ENCODE results near the gene ADCY1. TPM values are rescaled to one million over a fixed set of nuclear protein-coding genes. Genes with fewer than 3 reads are reported as not detected.

The ADCY1 gene
- total and polyA plus RNA-seq, 7 experiments from 2014 or later: 0.01 to 5.1 (median 0.01) TPM; not detected in 4

DNA sequence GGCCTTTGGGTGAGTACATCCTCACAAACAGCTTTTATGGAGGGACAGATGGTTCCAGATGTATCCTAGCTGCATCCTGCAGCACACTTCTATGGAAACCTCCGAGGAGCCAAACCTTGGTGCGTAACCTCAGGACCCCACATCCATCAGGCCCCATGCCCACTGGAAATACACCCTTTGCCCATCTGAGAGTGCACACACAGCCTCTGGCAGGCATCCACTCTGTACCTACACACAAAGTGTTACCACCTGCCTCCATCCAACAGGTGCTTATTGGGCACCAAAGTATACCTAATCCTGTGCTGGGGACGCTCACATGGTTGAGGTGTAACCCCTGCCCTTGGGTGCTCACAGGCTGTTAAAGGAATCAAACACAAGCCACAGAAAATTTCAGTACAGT is 117.9 kb downstream of the ADCY1 start:
- Histone ChIP-seq H3K27me3 (ENCODE audit: control insufficient read depth in 2 of 2, insufficient read depth in 2 of 2, low read length in 2 of 2) (no peaks in the 10 kb centered on the region), H3K27ac (ENCODE audit: low read depth, low read length) (no peak overlapping the region), H3K36me3 (ENCODE audit: control insufficient read depth in 2 of 3, insufficient read depth in 3 of 3, low read length in 3 of 3) (no peaks in the 10 kb centered on the region), H3K4me1 (ENCODE audit: control insufficient read depth in 2 of 2, insufficient read depth in 2 of 2, low read length in 2 of 2) (no peaks in the 10 kb centered on the region), H3K4me3 (ENCODE audit: low read length) (no peak overlapping the region), H3K9me3 (ENCODE audit: control insufficient read depth in 2 of 3, low read length in 3 of 3) (no peaks in the 10 kb centered on the region)
- Mint-ChIP-seq H3K36me3 (no peaks in the 10 kb centered on the region), H3K27ac (no peak overlapping the region), H3K4me3 (no peak overlapping the region), H3K27me3 (peaks cover 0 to 4% (median 0%) of the 10 kb centered on the region in 5 donors), H3K4me1 (no peaks in the 10 kb centered on the region), H3K9me3 (peaks cover 0 to 2% (median 0%) of the 10 kb centered on the region in 11 donors)
- ATAC-seq: no peak
- POLR2A ChIA-PET: no interaction called here
- CTCF ChIA-PET: no interaction called here
- intact Hi-C loops (cut with micrococcal nuclease): no loop called here
- peak in 1 of 9 donors; percentile 10 for DNase-seq

DNA sequence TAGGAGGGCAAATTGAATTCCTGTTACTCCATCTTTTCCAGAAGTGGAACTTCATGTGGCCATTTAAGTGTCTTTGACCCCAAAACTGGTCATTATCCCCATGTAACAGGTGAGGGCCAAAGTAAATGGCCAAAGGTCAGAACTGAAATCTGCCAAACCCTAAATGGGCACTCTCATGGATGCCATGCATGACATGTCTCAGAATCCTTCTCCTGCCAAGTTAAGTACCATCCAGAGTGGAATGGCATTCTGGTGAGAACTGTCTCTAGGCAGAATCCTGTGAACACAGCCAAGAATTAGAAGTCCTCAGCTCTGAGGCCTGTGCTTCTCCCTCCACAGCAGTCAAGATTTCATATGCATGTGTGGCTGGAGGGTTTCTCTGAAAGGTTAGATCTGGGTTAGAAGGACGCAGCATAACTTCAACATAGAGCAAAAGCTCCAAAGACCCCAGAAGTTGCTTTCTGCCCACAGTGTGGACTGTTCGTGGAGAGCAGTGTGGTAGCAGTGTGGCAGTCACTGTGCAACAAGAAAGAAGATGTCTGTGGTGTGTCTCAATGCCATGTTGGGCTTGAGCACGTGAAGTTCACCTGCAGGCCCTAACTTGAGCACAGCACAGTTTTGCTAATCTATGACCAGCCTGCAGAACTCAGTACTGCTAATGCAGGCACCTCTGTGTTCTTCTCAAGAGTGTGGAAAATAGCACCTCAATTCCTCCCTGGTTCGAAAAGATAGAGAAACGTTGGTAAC is 121.3 kb downstream of the ADCY1 start:
- CTCF ChIA-PET: no interaction called here

DNA sequence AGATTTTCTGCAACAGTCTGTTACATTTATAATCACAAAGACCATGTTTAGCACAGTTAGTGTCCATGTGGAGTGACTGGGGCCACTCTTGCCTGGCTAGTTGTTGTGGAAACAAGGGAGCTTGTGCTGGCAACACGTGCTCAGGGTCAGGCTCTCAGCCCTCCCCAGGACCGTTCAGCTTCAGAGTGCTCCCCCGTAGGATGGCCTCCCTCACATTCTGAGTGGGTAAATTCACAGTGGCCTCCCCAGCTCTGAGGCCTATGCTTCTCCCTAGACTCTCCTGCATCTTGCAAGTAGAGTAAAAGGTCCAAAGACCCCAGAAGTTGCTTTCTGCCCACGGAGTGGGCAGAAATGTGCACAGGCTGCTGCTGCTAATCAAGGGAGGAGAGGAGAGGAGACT is 122.3 kb downstream of the ADCY1 start:
- ATAC-seq (no peak), DNase-seq (no peak)
- H3K4me1 Mint-ChIP-seq: no peaks in the 10 kb centered on the region
- Histone ChIP-seq H3K27me3 (ENCODE audit: control insufficient read depth in 2 of 2, insufficient read depth in 2 of 2, low read length in 2 of 2) (no peaks in the 10 kb centered on the region), H3K4me1 (ENCODE audit: control insufficient read depth in 2 of 2, insufficient read depth in 2 of 2, low read length in 2 of 2) (no peaks in the 10 kb centered on the region), H3K9me3 (ENCODE audit: control insufficient read depth in 2 of 3, low read length in 3 of 3) (no peaks in the 10 kb centered on the region), H3K36me3 (ENCODE audit: control insufficient read depth in 2 of 3, insufficient read depth in 3 of 3, low read length in 3 of 3) (no peaks in the 10 kb centered on the region), H3K27ac (ENCODE audit: low read depth, low read length) (no peak overlapping the region), H3K4me3 (ENCODE audit: low read length) (no peak overlapping the region)
- ChIA-PET CTCF (no interaction called here), POLR2A (no interaction called here)
- intact Hi-C loops (cut with micrococcal nuclease): no loop called here
- peaks cover 0 to 2% (median 0%) of the 10 kb centered on the region in 11 donors for H3K9me3 Mint-ChIP-seq
- no peaks in the 10 kb centered on the region for H3K36me3 Mint-ChIP-seq
- peaks cover 0 to 7% (median 5%) of the 10 kb centered on the region in 5 donors for H3K27me3 Mint-ChIP-seq
- no peak overlapping the region for H3K4me3 Mint-ChIP-seq
- no peak overlapping the region for H3K27ac Mint-ChIP-seq

More for the DNA sequence above, 121.3 kb downstream of the ADCY1 start:
- H3K36me3 Mint-ChIP-seq: no peaks in the 10 kb centered on the region
- no peaks in the 10 kb centered on the region for H3K4me1 ChIP-seq (ENCODE audit: control insufficient read depth in 2 of 2, insufficient read depth in 2 of 2, low read length in 2 of 2)
- no peaks in the 10 kb centered on the region for H3K9me3 ChIP-seq (ENCODE audit: control insufficient read depth in 2 of 3, low read length in 3 of 3)
- no peak for DNase-seq
- H3K36me3 ChIP-seq (ENCODE audit: control insufficient read depth in 2 of 3, insufficient read depth in 3 of 3, low read length in 3 of 3): no peaks in the 10 kb centered on the region
- no peaks in the 10 kb centered on the region for H3K4me1 Mint-ChIP-seq
- ATAC-seq: no peak
- H3K27ac Mint-ChIP-seq: no peak overlapping the region
- no peak overlapping the region for H3K4me3 Mint-ChIP-seq
- H3K27me3 Mint-ChIP-seq: peaks cover 0 to 5% (median 0%) of the 10 kb centered on the region in 5 donors
- POLR2A ChIA-PET: no interaction called here
- H3K27ac ChIP-seq (ENCODE audit: low read depth, low read length): no peak overlapping the region
- peaks cover 0 to 2% (median 0%) of the 10 kb centered on the region in 11 donors for H3K9me3 Mint-ChIP-seq
- intact Hi-C loops (cut with micrococcal nuclease): no loop called here
- H3K27me3 ChIP-seq (ENCODE audit: control insufficient read depth in 2 of 2, insufficient read depth in 2 of 2, low read length in 2 of 2): no peaks in the 10 kb centered on the region
- H3K4me3 ChIP-seq (ENCODE audit: low read length): no peak overlapping the region

DNA sequence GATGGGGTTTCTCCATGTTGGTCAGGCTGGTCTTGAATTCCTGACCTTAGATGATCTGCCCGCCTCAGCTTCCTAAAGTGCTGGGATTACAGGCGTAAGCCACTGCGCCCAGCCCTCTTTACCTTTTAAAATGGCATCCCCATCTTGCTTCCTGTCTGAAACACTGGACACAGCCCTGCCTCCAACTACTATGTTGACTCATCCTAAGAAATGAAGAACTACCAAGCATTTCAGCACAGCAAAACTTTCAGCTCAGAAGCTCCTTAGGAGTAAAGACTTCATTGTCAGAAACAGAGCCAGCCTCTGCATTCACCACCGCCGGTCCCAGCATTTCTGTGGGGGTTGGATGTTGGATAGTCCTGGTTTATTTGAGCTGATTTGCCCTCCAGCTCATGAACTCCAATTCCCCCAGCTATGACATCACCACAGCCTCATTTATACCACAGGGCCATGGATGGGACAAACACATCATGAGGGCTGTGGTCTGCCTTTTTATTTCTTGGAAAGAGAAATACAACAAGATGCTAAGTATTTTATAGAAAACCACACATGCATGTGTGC is 123.5 kb downstream of the ADCY1 start:
- POLR2A ChIA-PET: no interaction called here

DNA sequence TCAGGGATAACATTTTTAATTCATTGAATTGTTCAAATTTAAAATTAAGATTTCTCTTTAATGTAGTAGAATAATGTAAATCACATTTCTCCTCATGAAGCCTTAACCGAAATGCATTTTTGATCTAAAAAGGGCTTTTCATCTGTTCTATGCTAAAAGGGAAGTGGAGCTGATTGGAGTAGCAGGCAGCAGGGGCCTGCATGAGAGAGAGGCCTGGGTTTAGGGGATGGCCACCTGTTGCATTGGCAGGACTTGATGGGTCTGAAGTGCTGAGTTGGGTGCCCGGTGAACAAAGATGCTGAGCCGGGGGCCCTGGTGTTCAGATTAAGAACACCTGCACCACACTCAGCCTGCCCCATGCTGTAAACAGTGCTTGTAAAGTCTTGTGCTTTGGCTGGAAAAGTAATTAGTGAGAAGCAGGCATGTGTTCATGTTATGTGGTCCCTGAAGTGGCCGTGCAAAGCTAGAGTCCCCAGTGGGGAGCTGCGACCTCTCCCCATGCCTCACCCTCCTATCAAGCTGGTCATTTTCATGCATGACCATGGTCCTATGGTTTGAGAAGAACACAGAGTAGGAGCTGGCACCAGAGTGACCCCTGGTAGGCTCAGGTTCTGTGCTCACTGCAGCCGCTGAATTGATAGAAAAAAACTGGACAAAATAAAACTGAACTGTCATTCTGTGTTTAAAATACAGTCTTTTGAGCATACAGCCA is 124.3 kb downstream of the ADCY1 start:
- H3K27ac ChIP-seq (ENCODE audit: low read depth, low read length): no peak overlapping the region
- no peak for DNase-seq
- no peaks in the 10 kb centered on the region for H3K27me3 ChIP-seq (ENCODE audit: control insufficient read depth in 2 of 2, insufficient read depth in 2 of 2, low read length in 2 of 2)
- peaks cover 0 to 18% (median 17%) of the 10 kb centered on the region in 5 donors for H3K27me3 Mint-ChIP-seq
- no peak for ATAC-seq
- intact Hi-C loops (cut with micrococcal nuclease): no loop called here
- H3K4me3 ChIP-seq (ENCODE audit: low read length): no peak overlapping the region
- H3K4me1 ChIP-seq (ENCODE audit: control insufficient read depth in 2 of 2, insufficient read depth in 2 of 2, low read length in 2 of 2): no peaks in the 10 kb centered on the region
- H3K36me3 Mint-ChIP-seq: no peaks in the 10 kb centered on the region
- H3K4me1 Mint-ChIP-seq: no peaks in the 10 kb centered on the region
- peaks cover 0 to under 1% (median 0%) of the 10 kb centered on the region in 11 donors for H3K9me3 Mint-ChIP-seq
- H3K4me3 Mint-ChIP-seq: no peak overlapping the region
- H3K36me3 ChIP-seq (ENCODE audit: control insufficient read depth in 2 of 3, insufficient read depth in 3 of 3, low read length in 3 of 3): no peaks in the 10 kb centered on the region
- H3K9me3 ChIP-seq (ENCODE audit: control insufficient read depth in 2 of 3, low read length in 3 of 3): no peaks in the 10 kb centered on the region
- POLR2A ChIA-PET: no interaction called here
- H3K27ac Mint-ChIP-seq: no peak overlapping the region
- CTCF ChIA-PET: no interaction called here

More for the DNA sequence above, 123.5 kb downstream of the ADCY1 start:
- no peaks in the 10 kb centered on the region for H3K36me3 Mint-ChIP-seq
- H3K9me3 Mint-ChIP-seq: peaks cover 0 to 2% (median 0%) of the 10 kb centered on the region in 11 donors
- Histone ChIP-seq H3K9me3 (ENCODE audit: control insufficient read depth in 2 of 3, low read length in 3 of 3) (no peaks in the 10 kb centered on the region), H3K27me3 (ENCODE audit: control insufficient read depth in 2 of 2, insufficient read depth in 2 of 2, low read length in 2 of 2) (no peaks in the 10 kb centered on the region), H3K27ac (ENCODE audit: low read depth, low read length) (no peak overlapping the region), H3K4me1 (ENCODE audit: control insufficient read depth in 2 of 2, insufficient read depth in 2 of 2, low read length in 2 of 2) (no peaks in the 10 kb centered on the region), H3K36me3 (ENCODE audit: control insufficient read depth in 2 of 3, insufficient read depth in 3 of 3, low read length in 3 of 3) (no peaks in the 10 kb centered on the region), H3K4me3 (ENCODE audit: low read length) (no peak overlapping the region)
- H3K27me3 Mint-ChIP-seq: peaks cover 0 to 12% (median 11%) of the 10 kb centered on the region in 5 donors
- H3K4me1 Mint-ChIP-seq: no peaks in the 10 kb centered on the region
- CTCF ChIA-PET: no interaction called here
- no peak overlapping the region for H3K4me3 Mint-ChIP-seq
- intact Hi-C loops (cut with micrococcal nuclease): no loop called here
- DNase-seq (no peak), ATAC-seq (no peak)
- H3K27ac Mint-ChIP-seq: no peak overlapping the region

DNA sequence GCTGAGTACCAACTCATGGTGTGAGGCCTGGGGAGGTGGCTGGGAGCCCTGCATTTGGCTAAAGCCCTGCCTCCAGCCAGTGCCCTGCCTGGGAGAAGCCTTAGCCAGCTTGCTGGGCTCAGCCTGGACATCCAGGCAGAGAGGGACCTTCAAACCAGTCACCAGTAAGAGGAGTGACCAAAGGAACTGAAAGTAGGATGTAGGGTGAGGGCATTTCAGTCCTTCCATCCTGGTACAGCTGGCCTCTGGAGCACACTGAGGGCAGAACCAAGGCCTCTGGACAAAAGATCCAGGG is 124.8 kb downstream of the ADCY1 start:
- H3K36me3 ChIP-seq (ENCODE audit: control insufficient read depth in 2 of 3, insufficient read depth in 3 of 3, low read length in 3 of 3): no peaks in the 10 kb centered on the region
- H3K27me3 ChIP-seq (ENCODE audit: control insufficient read depth in 2 of 2, insufficient read depth in 2 of 2, low read length in 2 of 2): no peaks in the 10 kb centered on the region
- no peak overlapping the region for H3K27ac ChIP-seq (ENCODE audit: low read depth, low read length)
- no peaks in the 10 kb centered on the region for H3K4me1 ChIP-seq (ENCODE audit: control insufficient read depth in 2 of 2, insufficient read depth in 2 of 2, low read length in 2 of 2)
- ChIA-PET POLR2A (no interaction called here), CTCF (no interaction called here)
- H3K4me3 ChIP-seq (ENCODE audit: low read length): no peak overlapping the region
- peaks cover 0 to 20% (median 19%) of the 10 kb centered on the region in 5 donors for H3K27me3 Mint-ChIP-seq
- H3K27ac Mint-ChIP-seq: no peak overlapping the region
- peak in 1 of 9 donors; percentile 3 for DNase-seq
- no peak for ATAC-seq
- intact Hi-C loops (cut with micrococcal nuclease): no loop called here
- H3K9me3 Mint-ChIP-seq: no peaks in the 10 kb centered on the region
- H3K9me3 ChIP-seq (ENCODE audit: control insufficient read depth in 2 of 3, low read length in 3 of 3): no peaks in the 10 kb centered on the region
- H3K4me3 Mint-ChIP-seq: no peak overlapping the region
- no peaks in the 10 kb centered on the region for H3K4me1 Mint-ChIP-seq
- no peaks in the 10 kb centered on the region for H3K36me3 Mint-ChIP-seq
